Measurements from ENCODE around the gene IL18RAP.

Gene IL18RAP

GRCh38 chr2:102399499-102400141 lies 23.3 kb upstream of the IL18RAP start:
- Histone ChIP-seq H3K4me1 (ENCODE audit: control insufficient read depth, insufficient read depth, low read length) (no peaks in the 10 kb centered on the region), H3K36me3 (ENCODE audit: control insufficient read depth, insufficient read depth, low read length) (no peaks in the 10 kb centered on the region), H3K9ac (ENCODE audit: low read length) (no peak overlapping the region), H3K27me3 (ENCODE audit: control insufficient read depth, insufficient read depth, low read length) (no peaks in the 10 kb centered on the region), H3K4me3 (ENCODE audit: low read length) (no peak overlapping the region), H3K27ac (ENCODE audit: low read depth, low read length) (no peak overlapping the region)

GRCh38 chr2:102401456-102401855 lies 21.5 kb upstream of the IL18RAP start:
- H3K27me3 ChIP-seq (ENCODE audit: control insufficient read depth, insufficient read depth, low read length), result no peaks in the 10 kb centered on the region
- no peak overlapping the region for H3K4me3 ChIP-seq (ENCODE audit: low read length)
- no peak overlapping the region for H3K27ac ChIP-seq (ENCODE audit: low read depth, low read length)
- no peaks in the 10 kb centered on the region for H3K4me1 ChIP-seq (ENCODE audit: control insufficient read depth, insufficient read depth, low read length)
- H3K36me3 ChIP-seq (ENCODE audit: control insufficient read depth, insufficient read depth, low read length), result no peaks in the 10 kb centered on the region
- no peak overlapping the region for H3K9ac ChIP-seq (ENCODE audit: low read length)

DNA sequence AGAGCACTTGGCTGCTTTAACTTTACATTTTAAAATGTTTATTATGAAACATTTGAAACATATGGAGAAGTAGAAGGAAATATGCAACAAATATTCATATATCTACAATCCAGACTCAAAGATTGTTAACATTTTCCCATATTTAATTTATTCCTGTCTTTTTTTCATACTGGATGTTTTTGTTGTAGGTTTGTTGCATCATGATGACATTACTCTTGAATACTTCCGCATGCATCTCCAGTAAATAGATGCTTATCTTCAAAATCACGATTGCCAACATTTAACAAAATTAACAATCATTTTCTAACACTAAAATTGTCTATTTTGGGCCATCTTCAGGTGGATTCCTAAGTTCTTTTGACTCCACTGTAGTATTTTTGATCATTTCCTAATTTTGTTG lies 21.1 kb upstream of the IL18RAP start:
- no peaks in the 10 kb centered on the region for H3K27me3 ChIP-seq (ENCODE audit: control insufficient read depth, insufficient read depth, low read length)
- no peaks in the 10 kb centered on the region for H3K36me3 ChIP-seq (ENCODE audit: control insufficient read depth, insufficient read depth, low read length)
- no peak overlapping the region for H3K4me3 ChIP-seq (ENCODE audit: low read length)
- H3K9ac ChIP-seq (ENCODE audit: low read length), result no peak overlapping the region
- H3K4me1 ChIP-seq (ENCODE audit: control insufficient read depth, insufficient read depth, low read length), result no peaks in the 10 kb centered on the region
- no peak overlapping the region for H3K27ac ChIP-seq (ENCODE audit: low read depth, low read length)

- Histone ChIP-seq H3K27me3 (ENCODE audit: control insufficient read depth, insufficient read depth, low read length) (no peaks in the 10 kb centered on the region), H3K4me3 (ENCODE audit: low read length) (no peak overlapping the region), H3K9ac (ENCODE audit: low read length) (no peak overlapping the region), H3K4me1 (ENCODE audit: control insufficient read depth, insufficient read depth, low read length) (no peaks in the 10 kb centered on the region), H3K27ac (ENCODE audit: low read depth, low read length) (no peak overlapping the region), H3K36me3 (ENCODE audit: control insufficient read depth, insufficient read depth, low read length) (no peaks in the 10 kb centered on the region)
Observed at GRCh38 chr2:102410952-102411351, 12.0 kb upstream of the IL18RAP start.

DNA sequence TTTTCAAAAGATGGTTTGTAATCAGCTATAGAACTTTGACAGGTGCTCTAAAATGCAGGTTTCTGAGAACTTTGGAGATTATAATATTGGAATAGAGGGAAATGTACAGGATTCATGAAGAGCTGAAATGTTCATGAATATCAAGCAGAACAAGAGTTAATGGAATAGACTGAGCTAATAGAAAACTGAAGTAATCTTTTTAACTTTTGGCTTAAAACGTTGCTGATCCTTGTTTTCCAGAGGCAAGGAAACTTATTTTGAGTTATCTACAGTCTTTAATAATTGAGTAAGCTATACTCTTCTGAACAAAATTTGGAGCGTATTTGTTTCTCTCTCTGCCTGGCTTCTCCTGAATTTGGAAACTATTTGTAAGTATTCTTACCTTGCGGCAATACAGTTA lies 10.8 kb upstream of the IL18RAP start:
- H3K4me1 ChIP-seq (ENCODE audit: control insufficient read depth, insufficient read depth, low read length), result no peaks in the 10 kb centered on the region
- H3K4me3 ChIP-seq (ENCODE audit: low read length), result no peak overlapping the region
- no peak overlapping the region for H3K27ac ChIP-seq (ENCODE audit: low read depth, low read length)
- H3K9ac ChIP-seq (ENCODE audit: low read length), result no peak overlapping the region
- H3K27me3 ChIP-seq (ENCODE audit: control insufficient read depth, insufficient read depth, low read length), result no peaks in the 10 kb centered on the region
- H3K36me3 ChIP-seq (ENCODE audit: control insufficient read depth, insufficient read depth, low read length), result no peaks in the 10 kb centered on the region

GRCh38 chr2:102417946-102418345 lies 5.0 kb upstream of the IL18RAP start:
- Histone ChIP-seq H3K27ac (ENCODE audit: low read depth, low read length) (no peak overlapping the region), H3K36me3 (ENCODE audit: control insufficient read depth, insufficient read depth, low read length) (no peaks in the 10 kb centered on the region), H3K4me3 (ENCODE audit: low read length) (no peak overlapping the region), H3K4me1 (ENCODE audit: control insufficient read depth, insufficient read depth, low read length) (no peaks in the 10 kb centered on the region), H3K27me3 (ENCODE audit: control insufficient read depth, insufficient read depth, low read length) (no peaks in the 10 kb centered on the region), H3K9ac (ENCODE audit: low read length) (no peak overlapping the region)

DNA sequence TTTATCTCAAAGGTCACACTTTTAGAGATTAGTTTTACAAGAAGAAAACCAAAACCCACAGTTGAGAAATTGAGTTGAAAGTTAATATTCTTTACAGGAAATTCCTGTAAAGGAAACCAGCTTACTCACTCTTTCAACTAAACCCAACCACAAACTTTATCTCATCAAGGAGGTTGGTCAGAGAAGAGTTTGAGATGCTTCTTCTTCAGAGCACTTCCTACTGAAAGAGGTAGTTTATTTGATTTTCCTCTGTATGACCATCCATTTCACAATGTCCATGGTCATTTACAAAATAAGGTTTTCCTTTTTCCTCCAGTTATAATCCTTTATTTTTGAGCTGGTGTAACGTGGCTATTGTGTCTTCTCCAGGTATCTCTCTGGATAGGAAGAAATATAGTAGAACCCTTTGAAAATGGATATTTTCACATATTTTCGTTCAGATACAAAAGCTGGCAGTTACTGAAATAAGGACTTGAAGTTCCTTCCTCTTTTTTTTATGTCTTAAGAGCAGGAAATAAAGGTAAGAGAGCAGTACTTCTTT lies 4.5 kb upstream of the IL18RAP start:
- H3K36me3 ChIP-seq (ENCODE audit: control insufficient read depth, insufficient read depth, low read length), result no peaks in the 10 kb centered on the region
- no peak overlapping the region for H3K27ac ChIP-seq (ENCODE audit: low read depth, low read length)
- no peaks in the 10 kb centered on the region for H3K27me3 ChIP-seq (ENCODE audit: control insufficient read depth, insufficient read depth, low read length)
- H3K4me3 ChIP-seq (ENCODE audit: low read length), result no peak overlapping the region
- H3K4me1 ChIP-seq (ENCODE audit: control insufficient read depth, insufficient read depth, low read length), result no peaks in the 10 kb centered on the region
- no peak overlapping the region for H3K9ac ChIP-seq (ENCODE audit: low read length)

GRCh38 chr2:102420290-102420689 lies 2.7 kb upstream of the IL18RAP start:
- H3K9ac ChIP-seq (ENCODE audit: low read length), result no peak overlapping the region
- no peaks in the 10 kb centered on the region for H3K27me3 ChIP-seq (ENCODE audit: control insufficient read depth, insufficient read depth, low read length)
- H3K4me3 ChIP-seq (ENCODE audit: low read length), result no peak overlapping the region
- H3K36me3 ChIP-seq (ENCODE audit: control insufficient read depth, insufficient read depth, low read length), result no peaks in the 10 kb centered on the region
- H3K27ac ChIP-seq (ENCODE audit: low read depth, low read length), result no peak overlapping the region
- H3K4me1 ChIP-seq (ENCODE audit: control insufficient read depth, insufficient read depth, low read length), result no peaks in the 10 kb centered on the region

DNA sequence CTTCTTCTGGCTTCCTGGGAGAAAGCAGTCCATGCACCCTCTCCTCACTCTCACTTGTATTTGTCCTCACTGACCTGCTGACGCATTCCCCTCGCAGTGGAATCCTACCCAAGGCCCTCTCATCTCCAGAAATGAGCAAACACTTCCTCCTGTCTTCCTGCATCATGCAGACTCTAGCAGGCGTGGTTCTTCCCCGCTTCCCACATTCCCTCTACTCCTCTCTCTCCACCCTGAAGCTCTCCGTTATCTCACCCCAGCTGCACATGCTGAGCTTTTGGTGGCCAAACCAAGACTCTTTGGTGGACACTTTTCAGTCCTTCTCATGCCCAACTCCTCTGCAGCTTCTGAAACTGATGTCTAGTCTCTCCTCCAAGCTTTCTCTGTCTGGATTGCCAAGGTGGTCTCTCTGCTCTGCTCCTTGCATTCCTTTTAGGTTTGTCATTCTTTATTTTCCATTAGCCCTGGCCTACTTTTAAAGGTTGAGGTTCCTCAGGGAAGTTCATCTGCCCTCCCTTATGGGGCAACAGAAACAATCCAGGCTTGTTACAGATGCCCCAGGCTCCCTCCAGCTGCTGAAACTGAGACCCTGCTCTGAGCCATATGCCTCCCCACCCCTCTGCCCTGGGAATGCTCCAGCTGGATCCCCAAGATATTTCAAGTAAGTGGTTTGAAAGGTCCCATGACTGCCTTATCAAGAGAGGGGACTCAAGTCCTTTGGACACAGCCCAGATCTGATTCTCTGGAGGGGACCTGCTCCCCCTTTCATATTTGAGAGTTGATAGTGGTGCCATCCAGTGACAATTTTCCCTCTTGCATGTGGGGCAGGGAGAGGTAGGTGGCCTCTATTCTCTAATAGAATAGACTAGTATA lies 835 bp upstream of the IL18RAP start:
- H3K27ac ChIP-seq (ENCODE audit: low read depth, low read length), result no peak overlapping the region
- H3K4me3 ChIP-seq (ENCODE audit: low read length), result no peak overlapping the region
- no peaks in the 10 kb centered on the region for H3K27me3 ChIP-seq (ENCODE audit: control insufficient read depth, insufficient read depth, low read length)
- H3K4me1 ChIP-seq (ENCODE audit: control insufficient read depth, insufficient read depth, low read length), result no peaks in the 10 kb centered on the region
- H3K9ac ChIP-seq (ENCODE audit: low read length), result no peak overlapping the region
- no peaks in the 10 kb centered on the region for H3K36me3 ChIP-seq (ENCODE audit: control insufficient read depth, insufficient read depth, low read length)

GRCh38 chr2:102423368-102423767 lies 408 bp downstream of the IL18RAP start:
- Histone ChIP-seq H3K4me3 (ENCODE audit: low read length) (no peak overlapping the region), H3K4me1 (ENCODE audit: control insufficient read depth, insufficient read depth, low read length) (no peaks in the 10 kb centered on the region), H3K9ac (ENCODE audit: low read length) (no peak overlapping the region), H3K27ac (ENCODE audit: low read depth, low read length) (no peak overlapping the region), H3K27me3 (ENCODE audit: control insufficient read depth, insufficient read depth, low read length) (no peaks in the 10 kb centered on the region), H3K36me3 (ENCODE audit: control insufficient read depth, insufficient read depth, low read length) (no peaks in the 10 kb centered on the region)

DNA sequence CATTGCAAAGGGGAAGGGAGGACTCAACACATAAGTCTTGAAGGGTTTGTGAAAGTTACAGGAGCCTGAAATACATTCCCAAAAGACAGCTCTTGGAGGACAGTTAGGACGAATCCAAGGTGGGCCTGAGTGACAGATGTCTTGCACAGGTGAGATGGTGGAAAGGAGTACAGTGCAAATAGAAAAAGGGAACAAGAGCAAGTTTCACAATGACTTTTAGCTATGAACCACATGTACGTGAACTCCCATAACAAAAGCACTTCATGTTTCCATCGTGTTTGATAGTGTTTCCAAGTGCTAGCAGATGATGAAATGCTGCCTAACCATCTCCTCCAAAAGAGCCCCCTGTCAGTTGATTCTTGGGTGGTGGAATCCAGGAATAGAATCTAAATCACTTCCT lies 1.8 kb downstream of the IL18RAP start:
- Histone ChIP-seq H3K27me3 (ENCODE audit: control insufficient read depth, insufficient read depth, low read length) (no peaks in the 10 kb centered on the region), H3K27ac (ENCODE audit: low read depth, low read length) (no peak overlapping the region), H3K9ac (ENCODE audit: low read length) (no peak overlapping the region), H3K36me3 (ENCODE audit: control insufficient read depth, insufficient read depth, low read length) (no peaks in the 10 kb centered on the region), H3K4me1 (ENCODE audit: control insufficient read depth, insufficient read depth, low read length) (no peaks in the 10 kb centered on the region), H3K4me3 (ENCODE audit: low read length) (no peak overlapping the region)

- Histone ChIP-seq H3K4me3 (ENCODE audit: low read length) (no peak overlapping the region), H3K27ac (ENCODE audit: low read depth, low read length) (no peak overlapping the region), H3K27me3 (ENCODE audit: control insufficient read depth, insufficient read depth, low read length) (no peaks in the 10 kb centered on the region), H3K36me3 (ENCODE audit: control insufficient read depth, insufficient read depth, low read length) (no peaks in the 10 kb centered on the region), H3K4me1 (ENCODE audit: control insufficient read depth, insufficient read depth, low read length) (no peaks in the 10 kb centered on the region), H3K9ac (ENCODE audit: low read length) (no peak overlapping the region)
Observed at GRCh38 chr2:102425441-102426132, 2.6 kb downstream of the IL18RAP start.

Measured in rectal smooth muscle tissue (tissue), 1 donor.